NCI-H128 (cell line): ENCODE data around the gene BEX3.
"Not testable (repeated sequence)": the region's sequence is repeated elsewhere in the genome, so short reads cannot be mapped to it uniquely, and the experiment has no call there.

Source experiments
- DNase-seq: peaks from one replicate; lab custom pipeline; 2025; ENCODE audit not compliant: unreplicated experiment; lab: John Stamatoyannopoulos, UW

BEX3 gene

GRCh38 chrX:103378990-103379389 lies 2.7 kb downstream of the BEX3 start:
- DNase-seq = no peak

DNA sequence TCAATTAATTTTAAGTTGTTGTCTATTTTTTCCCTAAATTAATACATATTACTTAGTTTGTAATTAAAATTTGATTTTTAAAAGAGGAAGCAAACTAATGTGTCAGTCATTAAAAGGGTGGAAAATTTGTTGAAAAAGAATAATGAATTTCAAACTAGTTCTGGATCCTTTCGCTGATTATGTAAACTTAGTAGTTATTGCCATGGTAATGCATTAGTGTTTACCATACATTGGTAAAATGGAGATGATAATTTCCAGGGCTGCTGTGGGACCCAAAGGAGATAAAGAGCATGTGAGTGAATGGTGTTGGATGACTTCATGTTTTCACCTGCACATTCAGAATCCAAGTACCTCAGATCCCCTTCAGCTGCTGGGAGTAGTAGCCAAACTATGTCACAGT lies 6.5 kb downstream of the BEX3 start:
- no peak for DNase-seq

- no peak for DNase-seq
Observed at GRCh38 chrX:103384672-103385071, 8.3 kb downstream of the BEX3 start.

GRCh38 chrX:103385283-103385830 lies 9.0 kb downstream of the BEX3 start:
- not testable (repeated sequence) for DNase-seq

DNA sequence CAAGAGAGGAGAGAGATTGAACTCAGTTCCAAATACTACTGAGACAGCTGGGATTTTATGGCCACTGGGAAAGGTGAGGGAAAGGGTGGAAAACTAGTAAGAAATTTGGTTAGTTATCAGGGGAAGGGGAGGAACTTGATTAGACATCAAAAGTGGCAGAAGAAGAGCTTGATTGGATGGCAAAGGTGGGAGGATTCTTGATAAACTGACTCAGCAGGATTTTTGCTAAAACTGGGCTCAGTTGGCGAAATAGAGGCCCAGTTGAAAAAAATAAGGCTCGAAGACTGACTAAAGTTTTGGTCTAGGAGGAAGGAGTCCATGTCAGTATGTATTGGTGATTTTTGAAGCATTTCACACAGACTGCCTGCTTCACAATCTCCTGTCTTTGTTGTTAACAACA lies 10.0 kb downstream of the BEX3 start:
- DNase-seq = no peak

DNA sequence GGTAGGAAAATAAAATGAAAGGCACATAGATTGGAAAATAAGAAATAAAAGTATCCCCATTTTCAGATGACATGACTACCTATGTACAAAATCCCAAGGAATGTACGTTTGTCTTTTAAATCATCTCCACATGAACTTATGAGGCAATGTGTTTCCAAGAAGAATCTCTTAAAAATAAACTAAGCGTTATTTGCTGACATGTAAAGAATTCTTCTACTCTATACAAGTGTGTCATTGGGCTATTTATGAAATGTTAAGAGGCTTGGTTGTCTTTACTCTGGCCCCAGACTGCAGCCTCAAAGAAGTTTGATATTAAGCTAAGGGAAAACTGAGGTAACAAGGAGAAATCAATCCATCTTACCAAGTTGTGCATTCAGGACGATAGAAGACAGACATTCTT lies 17.1 kb downstream of the BEX3 start:
- DNase-seq = no peak

DNA sequence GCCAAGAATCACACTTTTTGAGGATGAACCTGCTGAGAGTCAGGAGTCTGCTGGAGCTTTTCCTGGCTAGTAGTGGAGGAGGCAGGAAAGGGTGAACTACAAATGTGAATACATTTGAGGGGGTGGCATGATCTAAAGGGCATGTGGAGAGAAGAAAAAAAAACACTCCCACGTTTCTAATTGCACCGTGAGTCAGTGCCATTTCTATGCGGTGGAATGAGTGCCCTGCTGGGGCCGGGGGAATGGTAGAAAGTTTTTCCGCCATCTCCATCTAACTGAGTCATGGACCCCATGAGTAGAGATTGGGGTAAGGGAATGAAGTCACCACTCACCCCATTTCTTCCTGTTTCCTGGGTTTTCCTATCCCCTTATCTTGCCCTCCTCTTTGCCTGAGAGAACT lies 19.8 kb downstream of the BEX3 start:
- DNase-seq = no peak

DNA sequence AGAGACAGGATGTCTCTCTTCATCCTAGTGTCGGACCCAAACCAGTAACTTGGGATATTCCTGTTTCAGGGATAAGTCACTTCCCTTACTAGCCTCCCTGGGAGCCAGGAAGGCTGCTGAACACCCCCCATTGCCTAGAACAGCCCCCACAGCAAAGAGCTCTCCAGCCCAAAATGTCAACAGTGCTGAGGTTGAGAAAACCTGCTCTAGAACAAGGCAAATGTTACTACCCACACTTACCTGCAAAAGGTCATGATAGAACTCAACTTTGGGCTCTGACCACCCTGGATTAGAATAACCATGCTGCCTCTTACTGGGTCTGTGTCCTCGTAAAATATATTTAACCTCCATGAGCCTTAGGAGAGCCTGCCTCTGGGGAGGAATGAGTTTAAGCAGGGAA lies 20.3 kb downstream of the BEX3 start:
- DNase-seq = no peak

DNA sequence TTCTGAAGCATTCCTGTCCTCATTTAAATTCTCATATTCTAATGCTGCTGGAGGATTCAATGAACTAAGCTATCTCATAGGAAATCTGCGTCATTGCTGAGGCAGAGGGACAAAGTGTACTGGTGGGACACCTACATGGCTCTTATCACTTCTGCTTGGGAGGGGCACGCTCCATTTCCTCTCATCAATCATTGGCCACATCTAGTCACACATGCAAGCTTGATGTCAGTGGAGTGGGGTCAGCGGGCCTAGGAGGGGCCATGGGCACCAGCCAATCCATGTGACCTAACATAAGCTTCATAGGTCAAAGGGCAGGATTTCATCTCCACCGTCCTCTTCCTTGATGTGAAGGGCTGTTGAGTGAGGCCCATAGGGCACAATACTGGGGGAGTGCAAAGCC lies 21.4 kb downstream of the BEX3 start:
- no peak for DNase-seq

DNA sequence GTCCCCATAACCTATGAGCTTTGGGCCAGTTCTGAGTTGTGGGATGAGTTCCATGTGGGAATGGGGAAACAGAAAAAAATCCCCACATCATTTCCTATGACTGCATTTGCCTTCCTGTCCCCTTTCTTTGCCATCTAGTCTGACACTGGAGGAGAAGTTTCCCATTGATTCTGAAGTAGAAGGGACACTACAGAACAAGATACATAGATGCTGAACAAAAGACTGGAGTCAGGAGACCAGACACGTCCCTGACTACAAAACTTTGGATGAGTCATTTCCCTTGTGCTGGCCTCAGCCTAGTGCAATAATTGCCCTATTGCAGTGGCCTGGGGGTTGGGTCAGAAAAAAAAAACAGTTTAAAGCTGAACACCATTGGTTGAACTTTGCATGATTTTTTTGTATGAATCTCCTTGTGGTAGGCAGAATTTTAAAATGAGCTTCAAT lies 22.1 kb downstream of the BEX3 start:
- DNase-seq = no peak

DNA sequence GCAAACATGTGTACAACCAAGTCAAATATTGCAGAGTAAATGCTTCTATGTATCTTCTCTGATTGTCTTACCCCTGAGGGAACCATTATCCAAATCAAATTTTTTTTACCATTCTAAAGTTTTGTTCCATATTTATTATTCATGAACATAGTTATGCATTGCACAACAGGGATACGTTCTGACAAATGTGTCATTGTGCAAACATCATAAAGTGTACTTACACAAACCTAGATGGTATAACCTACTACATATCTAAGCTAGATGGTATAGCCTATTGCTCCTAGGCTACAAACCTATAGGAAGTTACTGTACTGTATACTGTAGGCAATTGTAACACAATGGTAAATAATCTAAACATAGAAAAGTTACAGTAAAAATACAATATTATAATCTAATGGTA lies 23.4 kb downstream of the BEX3 start:
- no peak for DNase-seq

- no peak for DNase-seq
Observed at GRCh38 chrX:103400931-103401330, 24.6 kb downstream of the BEX3 start.

- peak; percentile 5 for DNase-seq
Observed at GRCh38 chrX:103404231-103405008, 28.1 kb downstream of the BEX3 start.

GRCh38 chrX:103405009-103405333 lies 28.6 kb downstream of the BEX3 start:
- DNase-seq = no peak

DNA sequence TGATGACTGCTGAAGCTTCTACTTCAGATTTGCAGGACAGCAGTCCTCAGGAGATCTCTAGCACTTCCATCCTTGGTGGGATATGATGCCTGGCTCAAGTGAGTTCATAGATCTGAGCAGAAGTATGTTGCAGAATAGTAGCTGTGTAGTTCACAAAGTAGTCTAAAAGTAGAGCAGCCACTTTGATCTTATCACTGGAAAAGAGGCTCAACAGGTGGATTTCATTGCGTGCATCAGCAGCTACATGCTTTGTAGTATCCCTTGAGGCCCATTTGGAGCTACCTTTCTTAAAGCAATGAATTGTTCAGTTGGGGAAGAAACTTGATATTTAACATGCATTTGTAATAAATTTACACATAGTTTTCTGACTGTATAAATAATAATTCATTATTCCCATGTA lies 29.9 kb downstream of the BEX3 start:
- no peak for DNase-seq

- DNase-seq = no peak
Observed at GRCh38 chrX:103407776-103408175, 31.4 kb downstream of the BEX3 start.

GRCh38 chrX:103411721-103412120 lies 35.4 kb downstream of the BEX3 start:
- not testable (repeated sequence) for DNase-seq

DNA sequence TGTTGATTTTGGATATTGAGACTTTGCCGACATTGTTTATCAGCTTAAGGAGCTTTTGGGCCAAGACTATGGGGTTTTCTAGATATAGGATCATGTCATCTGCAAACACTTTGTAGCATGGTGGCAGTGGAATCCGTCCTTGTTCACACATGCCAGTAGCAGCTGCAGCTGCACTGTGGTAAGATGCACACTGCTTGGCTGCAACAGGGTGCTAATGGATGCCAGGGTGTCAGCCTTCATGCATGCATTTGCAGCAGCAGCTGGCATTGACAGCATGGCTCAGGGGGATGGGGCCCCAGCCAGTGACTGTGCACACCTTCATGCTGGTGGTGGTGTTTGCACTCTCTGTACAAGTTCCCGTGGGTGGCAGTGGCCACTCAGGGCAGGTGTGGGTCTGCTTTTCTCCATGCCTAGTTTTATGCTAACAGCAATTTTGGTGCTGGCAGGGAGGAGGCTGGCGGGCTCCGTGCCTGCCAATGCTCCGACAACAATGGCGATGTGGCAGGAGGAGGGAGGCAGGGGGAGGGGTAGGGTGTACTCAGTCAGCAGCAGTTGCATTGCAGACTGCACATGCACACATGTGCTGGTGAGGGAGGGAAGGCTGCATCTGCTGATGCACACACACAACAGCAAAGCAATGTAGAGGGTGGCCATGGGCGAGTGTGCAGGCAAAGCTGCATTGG lies 37.5 kb downstream of the BEX3 start:
- DNase-seq = no peak

DNA sequence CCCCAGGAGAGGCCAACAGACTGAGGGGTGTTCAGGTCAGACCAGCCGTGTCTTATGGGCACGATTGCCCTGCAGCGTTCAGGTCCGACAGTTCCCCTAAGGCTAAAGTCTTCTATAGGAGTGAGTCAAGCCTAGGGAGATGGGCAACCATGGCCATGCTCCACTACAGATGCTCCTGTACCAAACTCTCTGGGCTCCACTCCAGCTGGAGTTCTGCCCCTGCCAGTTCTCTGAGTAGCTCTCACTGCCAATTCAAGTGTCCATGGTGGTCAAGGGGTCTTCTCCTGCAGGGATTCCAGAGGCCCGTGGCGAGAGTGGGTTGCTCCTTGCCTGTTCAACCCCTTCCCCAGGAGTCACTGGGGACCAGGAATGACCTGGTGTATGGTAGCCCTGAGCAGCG lies 38.2 kb downstream of the BEX3 start:
- DNase-seq = no peak

- DNase-seq = no peak
Observed at GRCh38 chrX:103415068-103415467, 38.7 kb downstream of the BEX3 start.

DNA sequence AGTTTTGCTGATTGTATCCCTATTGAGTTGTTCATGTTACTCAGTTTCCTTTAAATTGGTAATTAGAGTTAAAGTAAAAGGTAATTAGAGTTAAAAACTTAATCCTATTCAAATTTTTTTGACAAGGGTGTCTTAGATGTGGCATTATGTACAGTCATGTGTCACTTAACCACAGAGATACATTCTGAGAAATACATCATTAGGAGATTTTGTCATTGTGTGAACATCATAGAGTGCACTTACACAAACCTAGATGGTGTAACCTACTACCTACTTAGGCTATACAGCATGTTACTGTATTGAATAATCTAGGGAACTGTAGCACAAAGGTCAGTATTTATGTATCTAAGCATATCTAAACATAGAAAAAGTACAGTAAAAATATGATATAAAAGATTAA lies 39.2 kb downstream of the BEX3 start:
- DNase-seq = no peak

DNA sequence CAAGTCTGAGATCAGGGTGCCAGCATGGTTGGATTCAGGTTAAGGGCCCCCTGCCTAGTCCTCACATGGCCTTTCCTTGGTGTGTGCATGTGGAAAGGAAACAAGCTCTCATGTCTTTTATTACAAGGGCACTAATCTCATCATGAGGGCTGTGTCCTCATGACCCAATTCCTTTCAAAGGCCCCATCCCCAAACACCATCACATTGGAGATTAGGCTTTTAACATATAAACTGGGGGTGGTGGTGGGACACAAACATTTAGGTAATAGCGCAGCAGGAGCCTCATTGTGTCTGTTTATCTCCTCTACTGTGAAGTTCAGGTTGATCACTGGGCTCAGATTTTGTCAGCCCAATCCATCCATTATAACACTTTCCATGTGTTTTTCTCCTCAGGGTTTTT lies 41.0 kb downstream of the BEX3 start:
- DNase-seq = no peak

- DNase-seq = no peak
Observed at GRCh38 chrX:103417933-103418332, 41.6 kb downstream of the BEX3 start.
